Neural cell (in vitro differentiated cells): ENCODE data around the gene CGRRF1. TPM values are rescaled to one million over a fixed set of nuclear protein-coding genes. Genes with fewer than 3 reads are reported as not detected.

Source experiments
- H2AFZ ChIP-seq: fragments of 200-600, 300-800 bp; sonication (generic), shearing (Covaris generic); 2 replicates; pipeline ENCODE4 v1.6.0; 2014; ENCODE audit warnings: low read depth, mild to moderate bottlenecking, antibody characterized with exemption, low read length, moderate library complexity
- H3F3A ChIP-seq: fragments of 200-600 bp; shearing (Covaris generic); 2 replicates; pipeline ENCODE4 v1.6.1; 2016; ENCODE audit warnings: mild to moderate bottlenecking, moderate library complexity, mixed read lengths, antibody characterized with exemption, low read length; ENCODE audit not compliant: insufficient read depth, poor library complexity, severe bottlenecking
- H3K27ac ChIP-seq: fragments of 200-600, 300-800 bp; sonication (generic), shearing (Covaris generic); 2 replicates; pipeline ENCODE4 v1.5.1; 2014; ENCODE audit warnings: mild to moderate bottlenecking, low read length, moderate library complexity
- H3K27me3 ChIP-seq: fragments of 300-800, 200-600 bp; sonication (generic), shearing (Covaris generic); 2 replicates; pipeline ENCODE4 v1.6.0; 2014; ENCODE audit warnings: mild to moderate bottlenecking, low read depth, low read length, moderate library complexity; ENCODE audit not compliant: insufficient read depth
- H3K36me3 ChIP-seq: fragments of 300-800, 200-600 bp; sonication (generic), shearing (Covaris generic); 2 replicates; pipeline ENCODE4 v1.5.1; 2014; ENCODE audit warnings: mild to moderate bottlenecking, antibody characterized with exemption, low read length, moderate library complexity; ENCODE audit not compliant: insufficient read depth
- H3K4me2 ChIP-seq: fragments of 300-800, 200-600 bp; sonication (generic), shearing (Covaris generic); 2 replicates; pipeline ENCODE4 v1.6.0; 2014; ENCODE audit warnings: mild to moderate bottlenecking, low read length
- H3K4me3 ChIP-seq: fragments of 300-800, 200-600 bp; sonication (generic), shearing (Covaris generic); 2 replicates; pipeline ENCODE4 v1.5.1; 2014; ENCODE audit warnings: mild to moderate bottlenecking, low read length, moderate library complexity
- H3K79me2 ChIP-seq: fragments of 200-600 bp; shearing (Covaris generic); replicated peaks from 2 replicates; pipeline ENCODE4 v1.6.0; 2014; ENCODE audit warnings: mild to moderate bottlenecking, low read length, moderate library complexity; ENCODE audit not compliant: insufficient read depth
- H3K9ac ChIP-seq: fragments of 300-800, 200-600 bp; sonication (generic), shearing (Covaris generic); 2 replicates; pipeline ENCODE4 v1.6.1; 2016; ENCODE audit warnings: mild to moderate bottlenecking, low read length, mixed read lengths
- H3K9me2 ChIP-seq: fragments of 200-600 bp; shearing (Covaris generic); 2 replicates; pipeline ENCODE4 v1.6.1; 2016; ENCODE audit warnings: mild to moderate bottlenecking, low read length, mixed read lengths; ENCODE audit not compliant: insufficient read depth
- H3K9me3 ChIP-seq: fragments of 200-600, 300-800 bp; sonication (generic), shearing (Covaris generic); 2 replicates; pipeline ENCODE4 v1.6.1; 2016; ENCODE audit warnings: mild to moderate bottlenecking, mixed run types, low read length, moderate library complexity, mixed read lengths
- H4K20me1 ChIP-seq: fragments of 200-600 bp; shearing (Covaris generic); 2 replicates; pipeline ENCODE4 v1.6.1; 2016; ENCODE audit warnings: mild to moderate bottlenecking, mixed run types; ENCODE audit not compliant: insufficient read depth
- EP300 ChIP-seq: fragments of 450-650 bp; conservative IDR thresholded peaks from 2 replicates; pipeline ENCODE4 v1.6.1; 2014; ENCODE audit warnings: antibody characterized with exemption, mild to moderate bottlenecking, moderate library complexity; ENCODE audit not compliant: poor library complexity, severe bottlenecking
- EZH2 ChIP-seq: fragments of 200-600, 300-800 bp; shearing (Covaris generic), sonication (generic); IDR thresholded peaks from 2 replicates; pipeline ENCODE4 v1.6.1; 2014; ENCODE audit warnings: antibody characterized with exemption, low read length, borderline replicate concordance, mild to moderate bottlenecking; ENCODE audit not compliant: insufficient read depth, poor library complexity, severe bottlenecking
- MXI1 ChIP-seq: fragments of 450-650 bp; conservative IDR thresholded peaks from 2 replicates; pipeline ENCODE4 v1.6.1; 2014; ENCODE audit warnings: antibody characterized with exemption, mild to moderate bottlenecking; ENCODE audit not compliant: poor library complexity, severe bottlenecking
- POLR2AphosphoS5 ChIP-seq: IDR thresholded peaks from 2 replicates; pipeline ENCODE4 v1.6.1; 2012
- RAD21 ChIP-seq: fragments of 450-650 bp; conservative IDR thresholded peaks from 2 replicates; pipeline ENCODE4 v1.6.1; 2014; ENCODE audit warnings: antibody characterized with exemption, mild to moderate bottlenecking, moderate library complexity
- REST ChIP-seq: IDR thresholded peaks from 2 replicates; pipeline ENCODE4 v1.6.1; 2012; ENCODE audit warnings: borderline replicate concordance
- SMC3 ChIP-seq: fragments of 450-650 bp; conservative IDR thresholded peaks from 2 replicates; pipeline ENCODE4 v1.6.1; 2014; ENCODE audit warnings: antibody characterized with exemption, mild to moderate bottlenecking, moderate library complexity; ENCODE audit not compliant: poor library complexity
- TAF1 ChIP-seq: IDR thresholded peaks from 2 replicates; pipeline ENCODE4 v1.6.1; 2012; ENCODE audit warnings: low read depth
- polyA plus RNA-seq: library from polyadenylated mRNA; depleted of rRNA; stranded (reverse); fragments of >200 nt; gene quantifications from 2 replicates; pipeline ENCODE4 v1.2.3, GENCODE V29; 2014
- TF ChIP-seq, protein P1 (sequence below): fragments of 450-650 bp; IDR thresholded peaks from 2 replicates; pipeline ENCODE4 v1.5.1; 2014; ENCODE audit warnings: antibody characterized with exemption, mild to moderate bottlenecking, moderate library complexity; ENCODE audit not compliant: poor library complexity, severe bottlenecking

The CGRRF1 gene
- polyA plus RNA-seq, 1 donor from 2014 or later = 31.0 TPM

DNA sequence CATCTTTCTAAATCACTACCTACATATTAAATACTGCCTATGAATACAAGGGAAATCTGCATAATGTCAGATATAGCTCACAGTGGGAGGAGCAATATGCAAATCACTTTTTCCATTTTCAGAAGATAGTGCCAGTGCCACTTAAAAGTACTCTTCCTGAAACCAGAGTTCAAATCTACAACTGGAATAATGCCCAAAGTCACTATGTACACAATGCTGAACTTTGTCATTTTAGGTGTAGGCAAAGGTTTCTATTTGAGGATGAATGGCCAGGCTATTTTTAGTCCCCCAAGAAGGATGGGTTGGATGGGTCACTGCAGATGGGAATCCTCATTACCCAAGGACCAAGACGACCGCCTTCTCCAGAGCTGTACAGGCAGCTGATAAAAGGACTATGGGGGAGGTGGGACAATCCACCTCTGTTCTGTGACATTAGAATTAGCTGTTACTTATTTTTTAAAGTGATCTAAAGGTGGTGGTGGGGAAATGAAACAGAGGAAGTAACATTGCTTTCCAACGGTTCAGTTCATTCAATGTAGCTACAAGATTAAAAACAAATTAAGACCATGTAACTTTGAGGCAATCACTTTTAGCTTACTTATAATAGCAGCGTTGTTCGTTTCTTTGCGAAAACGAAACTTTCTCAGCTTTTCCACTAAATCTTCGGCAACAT is 26.5 kb upstream of the CGRRF1 start:
- no peak overlapping the region for H2AFZ ChIP-seq
- H3K4me2 ChIP-seq = no peak overlapping the region
- TF ChIP-seq EP300 = no peak
- no peak for TF ChIP-seq TAF1
- no peak for TF ChIP-seq REST
- TF ChIP-seq, protein P1, sequence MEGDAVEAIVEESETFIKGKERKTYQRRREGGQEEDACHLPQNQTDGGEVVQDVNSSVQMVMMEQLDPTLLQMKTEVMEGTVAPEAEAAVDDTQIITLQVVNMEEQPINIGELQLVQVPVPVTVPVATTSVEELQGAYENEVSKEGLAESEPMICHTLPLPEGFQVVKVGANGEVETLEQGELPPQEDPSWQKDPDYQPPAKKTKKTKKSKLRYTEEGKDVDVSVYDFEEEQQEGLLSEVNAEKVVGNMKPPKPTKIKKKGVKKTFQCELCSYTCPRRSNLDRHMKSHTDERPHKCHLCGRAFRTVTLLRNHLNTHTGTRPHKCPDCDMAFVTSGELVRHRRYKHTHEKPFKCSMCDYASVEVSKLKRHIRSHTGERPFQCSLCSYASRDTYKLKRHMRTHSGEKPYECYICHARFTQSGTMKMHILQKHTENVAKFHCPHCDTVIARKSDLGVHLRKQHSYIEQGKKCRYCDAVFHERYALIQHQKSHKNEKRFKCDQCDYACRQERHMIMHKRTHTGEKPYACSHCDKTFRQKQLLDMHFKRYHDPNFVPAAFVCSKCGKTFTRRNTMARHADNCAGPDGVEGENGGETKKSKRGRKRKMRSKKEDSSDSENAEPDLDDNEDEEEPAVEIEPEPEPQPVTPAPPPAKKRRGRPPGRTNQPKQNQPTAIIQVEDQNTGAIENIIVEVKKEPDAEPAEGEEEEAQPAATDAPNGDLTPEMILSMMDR = no peak
- TF ChIP-seq SMC3 = no peak
- TF ChIP-seq MXI1 = no peak
- TF ChIP-seq RAD21 = no peak
- no peak for TF ChIP-seq POLR2AphosphoS5
- no peak for TF ChIP-seq EZH2
- H3K27me3 ChIP-seq = no peaks in the 10 kb centered on the region
- H3K4me3 ChIP-seq = no peak overlapping the region
- H3K36me3 ChIP-seq = no peaks in the 10 kb centered on the region
- no peaks in the 10 kb centered on the region for H3K9me2 ChIP-seq
- H3K27ac ChIP-seq = no peak overlapping the region
- H3K9me3 ChIP-seq = no peaks in the 10 kb centered on the region
- H3F3A ChIP-seq = no peaks in the 10 kb centered on the region
- peaks cover 42% of the 10 kb centered on the region for H3K79me2 ChIP-seq
- H4K20me1 ChIP-seq = no peaks in the 10 kb centered on the region
- H3K9ac ChIP-seq = no peak overlapping the region

DNA sequence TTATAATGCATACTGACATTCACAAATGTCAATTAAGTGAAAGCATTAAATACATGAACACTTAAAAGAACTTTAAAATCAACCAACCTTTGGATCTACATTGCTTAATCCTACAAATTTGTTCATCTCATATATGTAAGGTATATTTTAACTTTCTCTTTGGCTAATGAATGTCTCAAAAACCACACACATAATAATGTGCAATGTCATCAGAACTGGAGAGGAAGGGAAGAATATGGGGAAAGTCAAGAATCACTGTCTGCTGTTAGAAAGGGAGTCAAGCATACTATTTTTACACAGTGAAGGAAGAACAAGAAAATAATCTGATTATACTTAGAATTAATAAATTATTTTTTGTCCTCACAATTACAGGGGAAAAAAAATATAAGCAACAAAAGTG is 25.9 kb upstream of the CGRRF1 start:
- H3K9me3 ChIP-seq = no peaks in the 10 kb centered on the region
- no peaks in the 10 kb centered on the region for H3K36me3 ChIP-seq
- no peak for TF ChIP-seq TAF1
- no peak for TF ChIP-seq MXI1
- TF ChIP-seq REST = no peak
- TF ChIP-seq POLR2AphosphoS5 = no peak
- TF ChIP-seq EZH2 = no peak
- TF ChIP-seq, protein P1 = no peak
- TF ChIP-seq SMC3 = no peak
- TF ChIP-seq RAD21 = no peak
- TF ChIP-seq EP300 = no peak
- H3K9me2 ChIP-seq = no peaks in the 10 kb centered on the region
- no peak overlapping the region for H3K27ac ChIP-seq
- no peak overlapping the region for H3K9ac ChIP-seq
- peaks cover 42% of the 10 kb centered on the region for H3K79me2 ChIP-seq
- no peak overlapping the region for H3K4me2 ChIP-seq
- H3F3A ChIP-seq = no peaks in the 10 kb centered on the region
- H3K27me3 ChIP-seq = no peaks in the 10 kb centered on the region
- H2AFZ ChIP-seq = no peak overlapping the region
- H3K4me3 ChIP-seq = no peak overlapping the region
- H4K20me1 ChIP-seq = no peaks in the 10 kb centered on the region
